ENCODE measurements around the gene IPPK.

- no peak for TF ChIP-seq POLR2A (IDR thresholded peaks at IDR 0.05)
- no peak for TF ChIP-seq CTCF (IDR thresholded peaks at IDR 0.05)
Observed at GRCh38 chr9:92642564-92642963, 27.4 kb downstream of the IPPK start.

Measured in Peyer's patch (tissue), 4 donors.